HepG2 (cell line): ENCODE data around the gene VWCE. TPM values are rescaled to one million over a fixed set of nuclear protein-coding genes. Genes with fewer than 3 reads are reported as not detected.

Experiments
- ATAD3A ChIP-seq: sonication (generic); formaldehyde crosslinking; IDR thresholded peaks from 2 replicates; pipeline ENCODE4 v1.4.0; 2020; ENCODE audit warnings: missing genetic modification reagents
- CBX5 ChIP-seq: sonication (generic); formaldehyde crosslinking; IDR thresholded peaks from 2 replicates; pipeline ENCODE4 v1.4.0; 2020; ENCODE audit warnings: missing genetic modification reagents, borderline replicate concordance
- HOXA3 ChIP-seq: sonication (generic); formaldehyde crosslinking; IDR thresholded peaks from 2 replicates; pipeline ENCODE4 v1.5.0; 2020; ENCODE audit warnings: missing genetic modification reagents
- KDM1A ChIP-seq: IDR thresholded peaks from 2 replicates; pipeline ENCODE4 v1.6.1; 2016; ENCODE audit warnings: missing compliant biosample characterization
- KLF11 ChIP-seq: IDR thresholded peaks from 2 replicates; pipeline ENCODE4 v1.6.1; 2016; ENCODE audit warnings: missing compliant biosample characterization
- NCOA1 ChIP-seq: sonication (generic); formaldehyde crosslinking; IDR thresholded peaks from 2 replicates; pipeline ENCODE4 v1.9.0; 2021; ENCODE audit warnings: missing genetic modification reagents
- SMAD9 ChIP-seq: sonication (generic); formaldehyde crosslinking; IDR thresholded peaks from 2 replicates; pipeline ENCODE4 v1.5.1; 2020; ENCODE audit warnings: mild to moderate bottlenecking, missing genetic modification reagents
- ZFP36 ChIP-seq: fragments of 150-350 bp; IDR thresholded peaks from 2 replicates; pipeline ENCODE4 v1.6.1; 2018; ENCODE audit warnings: borderline replicate concordance, low read length, low read depth; ENCODE audit not compliant: partially characterized antibody
- ZNF367 ChIP-seq: sonication (generic); formaldehyde crosslinking; IDR thresholded peaks from 2 replicates; pipeline ENCODE4 v1.4.0; 2020; ENCODE audit warnings: missing genetic modification reagents, borderline replicate concordance
- polyA plus RNA-seq, 8 experiments: library from polyadenylated mRNA; depleted of rRNA in 3 of 8; stranded (reverse) in 7 of 8; unstranded in 1 of 8; fragments of >200 nt; fragmentation: Illumina TruSeq in 4 of 8; extraction: Trizol in 4 of 8; gene quantifications; 2 replicates each; pipeline versions ENCODE4 v1.2.1 to v1.2.3, GENCODE V29; 2011 to 2016; ENCODE audit warnings: low read depth in 4 of 8, missing spikeins in 1 of 8, mixed read lengths in 1 of 8; ENCODE audit not compliant: insufficient read depth in 1 of 8
- total RNA-seq, 5 experiments: library from RNA; depleted of rRNA; stranded (reverse); fragments of >200 nt; fragmentation: Illumina TruSeq; extraction: Trizol; gene quantifications; 2 replicates each; pipeline ENCODE4 v1.2.3, GENCODE V29; 2016; ENCODE audit warnings: low read depth in 1 of 5
- TF ChIP-seq, protein P1 (sequence below): sonication (generic); formaldehyde crosslinking; IDR thresholded peaks from 2 replicates; pipeline ENCODE4 v1.4.0; 2020; ENCODE audit warnings: missing genetic modification reagents
- TF ChIP-seq, protein P2 (sequence below): IDR thresholded peaks from 2 replicates; pipeline ENCODE4 v1.6.1; 2012; ENCODE audit warnings: inconsistent platforms
- TF ChIP-seq, protein P3 (sequence below): IDR thresholded peaks from 2 replicates; pipeline ENCODE4 v1.4.0; 2020; ENCODE audit warnings: mild to moderate bottlenecking, missing genetic modification reagents
- TF ChIP-seq, protein P4 (sequence below): sonication (generic); formaldehyde crosslinking; IDR thresholded peaks from 2 replicates; pipeline ENCODE4 v1.5.0; 2020; ENCODE audit warnings: missing genetic modification reagents
- TF ChIP-seq, protein P5 (sequence below): sonication (generic); formaldehyde crosslinking; IDR thresholded peaks from 2 replicates; pipeline ENCODE4 v1.5.0; 2020; ENCODE audit warnings: missing genetic modification reagents
- TF ChIP-seq, protein P6 (sequence below): sonication (generic); formaldehyde crosslinking; IDR thresholded peaks from 2 replicates; pipeline ENCODE4 v1.4.0; 2020; ENCODE audit warnings: missing genetic modification reagents, borderline replicate concordance

VWCE gene
- total and polyA plus RNA-seq, 2 of the 13 experiments (the other 11 are each of a cell fraction or from before 2014, with no cell fraction given) = 27.6 to 58.3 TPM

DNA sequence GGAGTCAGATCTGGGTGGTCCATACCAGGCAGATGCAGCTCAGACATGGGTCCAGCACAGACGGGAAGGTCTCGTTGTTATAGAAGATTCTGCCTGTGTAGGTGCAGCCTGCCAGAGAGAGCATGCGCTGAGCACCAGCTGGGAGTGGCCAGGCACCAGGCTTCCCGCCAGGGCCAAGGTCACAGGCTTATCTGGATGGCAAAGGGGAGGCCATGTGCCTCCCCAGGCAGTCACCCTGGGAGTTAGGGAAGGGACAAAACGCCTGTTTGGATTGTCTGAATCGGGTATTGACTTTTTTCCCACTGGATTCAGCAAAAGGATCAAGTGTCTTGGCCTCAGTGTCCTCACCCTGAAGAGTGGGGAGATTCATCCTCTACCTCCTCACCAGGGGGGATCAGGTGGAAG is 27.7 kb downstream of the VWCE start (continued):
- TF ChIP-seq, protein P1, sequence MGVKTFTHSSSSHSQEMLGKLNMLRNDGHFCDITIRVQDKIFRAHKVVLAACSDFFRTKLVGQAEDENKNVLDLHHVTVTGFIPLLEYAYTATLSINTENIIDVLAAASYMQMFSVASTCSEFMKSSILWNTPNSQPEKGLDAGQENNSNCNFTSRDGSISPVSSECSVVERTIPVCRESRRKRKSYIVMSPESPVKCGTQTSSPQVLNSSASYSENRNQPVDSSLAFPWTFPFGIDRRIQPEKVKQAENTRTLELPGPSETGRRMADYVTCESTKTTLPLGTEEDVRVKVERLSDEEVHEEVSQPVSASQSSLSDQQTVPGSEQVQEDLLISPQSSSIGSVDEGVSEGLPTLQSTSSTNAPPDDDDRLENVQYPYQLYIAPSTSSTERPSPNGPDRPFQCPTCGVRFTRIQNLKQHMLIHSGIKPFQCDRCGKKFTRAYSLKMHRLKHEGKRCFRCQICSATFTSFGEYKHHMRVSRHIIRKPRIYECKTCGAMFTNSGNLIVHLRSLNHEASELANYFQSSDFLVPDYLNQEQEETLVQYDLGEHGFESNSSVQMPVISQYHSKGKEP = no peak
- TF ChIP-seq NCOA1 (CRISPR knock-in tag) (no peak), ZNF367 (CRISPR knock-in tag) (no peak), HOXA3 (CRISPR knock-in tag) (peak; percentile 82), ATAD3A (no peak), ZFP36 (no peak), KLF11 (CRISPR knock-in tag) (no peak), SMAD9 (CRISPR knock-in tag) (no peak), CBX5 (no peak), KDM1A (CRISPR knock-in tag) (no peak)
- TF ChIP-seq, protein P2, sequence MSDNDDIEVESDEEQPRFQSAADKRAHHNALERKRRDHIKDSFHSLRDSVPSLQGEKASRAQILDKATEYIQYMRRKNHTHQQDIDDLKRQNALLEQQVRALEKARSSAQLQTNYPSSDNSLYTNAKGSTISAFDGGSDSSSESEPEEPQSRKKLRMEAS = peak; percentile 98
- TF ChIP-seq, protein P3, sequence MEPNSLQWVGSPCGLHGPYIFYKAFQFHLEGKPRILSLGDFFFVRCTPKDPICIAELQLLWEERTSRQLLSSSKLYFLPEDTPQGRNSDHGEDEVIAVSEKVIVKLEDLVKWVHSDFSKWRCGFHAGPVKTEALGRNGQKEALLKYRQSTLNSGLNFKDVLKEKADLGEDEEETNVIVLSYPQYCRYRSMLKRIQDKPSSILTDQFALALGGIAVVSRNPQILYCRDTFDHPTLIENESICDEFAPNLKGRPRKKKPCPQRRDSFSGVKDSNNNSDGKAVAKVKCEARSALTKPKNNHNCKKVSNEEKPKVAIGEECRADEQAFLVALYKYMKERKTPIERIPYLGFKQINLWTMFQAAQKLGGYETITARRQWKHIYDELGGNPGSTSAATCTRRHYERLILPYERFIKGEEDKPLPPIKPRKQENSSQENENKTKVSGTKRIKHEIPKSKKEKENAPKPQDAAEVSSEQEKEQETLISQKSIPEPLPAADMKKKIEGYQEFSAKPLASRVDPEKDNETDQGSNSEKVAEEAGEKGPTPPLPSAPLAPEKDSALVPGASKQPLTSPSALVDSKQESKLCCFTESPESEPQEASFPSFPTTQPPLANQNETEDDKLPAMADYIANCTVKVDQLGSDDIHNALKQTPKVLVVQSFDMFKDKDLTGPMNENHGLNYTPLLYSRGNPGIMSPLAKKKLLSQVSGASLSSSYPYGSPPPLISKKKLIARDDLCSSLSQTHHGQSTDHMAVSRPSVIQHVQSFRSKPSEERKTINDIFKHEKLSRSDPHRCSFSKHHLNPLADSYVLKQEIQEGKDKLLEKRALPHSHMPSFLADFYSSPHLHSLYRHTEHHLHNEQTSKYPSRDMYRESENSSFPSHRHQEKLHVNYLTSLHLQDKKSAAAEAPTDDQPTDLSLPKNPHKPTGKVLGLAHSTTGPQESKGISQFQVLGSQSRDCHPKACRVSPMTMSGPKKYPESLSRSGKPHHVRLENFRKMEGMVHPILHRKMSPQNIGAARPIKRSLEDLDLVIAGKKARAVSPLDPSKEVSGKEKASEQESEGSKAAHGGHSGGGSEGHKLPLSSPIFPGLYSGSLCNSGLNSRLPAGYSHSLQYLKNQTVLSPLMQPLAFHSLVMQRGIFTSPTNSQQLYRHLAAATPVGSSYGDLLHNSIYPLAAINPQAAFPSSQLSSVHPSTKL = peak; percentile 68; the same call in 1 of the 2 replicates
- TF ChIP-seq, protein P4, sequence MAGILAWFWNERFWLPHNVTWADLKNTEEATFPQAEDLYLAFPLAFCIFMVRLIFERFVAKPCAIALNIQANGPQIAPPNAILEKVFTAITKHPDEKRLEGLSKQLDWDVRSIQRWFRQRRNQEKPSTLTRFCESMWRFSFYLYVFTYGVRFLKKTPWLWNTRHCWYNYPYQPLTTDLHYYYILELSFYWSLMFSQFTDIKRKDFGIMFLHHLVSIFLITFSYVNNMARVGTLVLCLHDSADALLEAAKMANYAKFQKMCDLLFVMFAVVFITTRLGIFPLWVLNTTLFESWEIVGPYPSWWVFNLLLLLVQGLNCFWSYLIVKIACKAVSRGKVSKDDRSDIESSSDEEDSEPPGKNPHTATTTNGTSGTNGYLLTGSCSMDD (CRISPR knock-in tag) = no peak
- TF ChIP-seq, protein P5, sequence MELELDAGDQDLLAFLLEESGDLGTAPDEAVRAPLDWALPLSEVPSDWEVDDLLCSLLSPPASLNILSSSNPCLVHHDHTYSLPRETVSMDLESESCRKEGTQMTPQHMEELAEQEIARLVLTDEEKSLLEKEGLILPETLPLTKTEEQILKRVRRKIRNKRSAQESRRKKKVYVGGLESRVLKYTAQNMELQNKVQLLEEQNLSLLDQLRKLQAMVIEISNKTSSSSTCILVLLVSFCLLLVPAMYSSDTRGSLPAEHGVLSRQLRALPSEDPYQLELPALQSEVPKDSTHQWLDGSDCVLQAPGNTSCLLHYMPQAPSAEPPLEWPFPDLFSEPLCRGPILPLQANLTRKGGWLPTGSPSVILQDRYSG (CRISPR knock-in tag) = no peak
- TF ChIP-seq, protein P6, sequence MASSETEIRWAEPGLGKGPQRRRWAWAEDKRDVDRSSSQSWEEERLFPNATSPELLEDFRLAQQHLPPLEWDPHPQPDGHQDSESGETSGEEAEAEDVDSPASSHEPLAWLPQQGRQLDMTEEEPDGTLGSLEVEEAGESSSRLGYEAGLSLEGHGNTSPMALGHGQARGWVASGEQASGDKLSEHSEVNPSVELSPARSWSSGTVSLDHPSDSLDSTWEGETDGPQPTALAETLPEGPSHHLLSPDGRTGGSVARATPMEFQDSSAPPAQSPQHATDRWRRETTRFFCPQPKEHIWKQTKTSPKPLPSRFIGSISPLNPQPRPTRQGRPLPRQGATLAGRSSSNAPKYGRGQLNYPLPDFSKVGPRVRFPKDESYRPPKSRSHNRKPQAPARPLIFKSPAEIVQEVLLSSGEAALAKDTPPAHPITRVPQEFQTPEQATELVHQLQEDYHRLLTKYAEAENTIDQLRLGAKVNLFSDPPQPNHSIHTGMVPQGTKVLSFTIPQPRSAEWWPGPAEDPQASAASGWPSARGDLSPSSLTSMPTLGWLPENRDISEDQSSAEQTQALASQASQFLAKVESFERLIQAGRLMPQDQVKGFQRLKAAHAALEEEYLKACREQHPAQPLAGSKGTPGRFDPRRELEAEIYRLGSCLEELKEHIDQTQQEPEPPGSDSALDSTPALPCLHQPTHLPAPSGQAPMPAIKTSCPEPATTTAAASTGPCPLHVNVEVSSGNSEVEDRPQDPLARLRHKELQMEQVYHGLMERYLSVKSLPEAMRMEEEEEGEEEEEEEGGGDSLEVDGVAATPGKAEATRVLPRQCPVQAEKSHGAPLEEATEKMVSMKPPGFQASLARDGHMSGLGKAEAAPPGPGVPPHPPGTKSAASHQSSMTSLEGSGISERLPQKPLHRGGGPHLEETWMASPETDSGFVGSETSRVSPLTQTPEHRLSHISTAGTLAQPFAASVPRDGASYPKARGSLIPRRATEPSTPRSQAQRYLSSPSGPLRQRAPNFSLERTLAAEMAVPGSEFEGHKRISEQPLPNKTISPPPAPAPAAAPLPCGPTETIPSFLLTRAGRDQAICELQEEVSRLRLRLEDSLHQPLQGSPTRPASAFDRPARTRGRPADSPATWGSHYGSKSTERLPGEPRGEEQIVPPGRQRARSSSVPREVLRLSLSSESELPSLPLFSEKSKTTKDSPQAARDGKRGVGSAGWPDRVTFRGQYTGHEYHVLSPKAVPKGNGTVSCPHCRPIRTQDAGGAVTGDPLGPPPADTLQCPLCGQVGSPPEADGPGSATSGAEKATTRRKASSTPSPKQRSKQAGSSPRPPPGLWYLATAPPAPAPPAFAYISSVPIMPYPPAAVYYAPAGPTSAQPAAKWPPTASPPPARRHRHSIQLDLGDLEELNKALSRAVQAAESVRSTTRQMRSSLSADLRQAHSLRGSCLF (CRISPR knock-in tag) = no peak
